ENCODE data around the gene CCDC197. TPM values are rescaled to one million over a fixed set of nuclear protein-coding genes. Genes with fewer than 3 reads are reported as not detected.

Gene CCDC197
- total RNA-seq, 1 experiment from 2014 or later: not detected

DNA sequence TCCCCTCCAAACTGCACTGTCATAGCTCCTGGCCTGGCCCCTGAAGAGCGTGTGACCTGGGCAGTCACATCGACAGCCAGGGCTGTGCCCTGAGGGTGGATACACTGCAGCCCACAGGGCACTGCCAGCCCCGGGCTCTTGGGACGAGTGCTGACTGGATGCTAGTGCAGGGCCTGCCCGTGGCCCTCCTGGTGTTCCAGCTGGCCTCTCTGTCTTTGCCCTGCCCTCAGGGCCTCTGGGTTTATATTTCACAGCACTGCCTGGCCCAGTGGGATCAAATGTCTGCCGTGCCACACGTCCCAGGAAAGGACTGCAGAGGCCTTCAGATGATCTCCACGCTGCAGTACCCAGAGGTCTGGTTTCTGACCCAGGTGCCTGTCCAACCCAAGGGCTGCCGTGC is 10.1 kb upstream of the CCDC197 start (continued):
- TF ChIP-seq IRF2 (CRISPR knock-in tag; IDR thresholded peaks at IDR 0.05; ENCODE audit: borderline replicate concordance, low read depth) (no peak), ZNF121 (CRISPR knock-in tag; IDR thresholded peaks at IDR 0.05) (no peak)

DNA sequence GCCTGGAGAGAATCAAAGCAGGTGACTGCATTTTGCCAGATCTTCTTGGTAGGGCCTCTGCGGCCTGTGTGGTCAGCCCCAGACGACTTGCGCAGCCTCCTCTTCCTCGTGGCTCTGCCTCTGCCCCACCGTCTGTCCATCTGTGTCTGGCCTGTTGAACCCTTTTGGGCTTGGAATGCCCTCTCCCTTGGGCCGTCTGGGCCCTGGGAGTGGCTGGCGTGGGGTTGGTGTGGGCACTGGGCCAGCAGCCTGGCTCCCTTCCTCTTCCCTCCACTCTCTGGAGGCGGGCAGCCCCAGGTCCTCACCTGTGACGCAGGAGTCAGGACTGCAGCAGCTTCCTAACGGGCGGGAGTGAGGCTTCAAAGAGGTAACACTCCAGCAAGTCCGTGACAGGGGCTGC is 9.7 kb upstream of the CCDC197 start:
- Mint-ChIP-seq H3K27ac (no peak overlapping the region), H3K27me3 (ENCODE audit: low read depth) (no peaks in the 10 kb centered on the region; the same call in 1 of the 2 replicates), H3K4me3 (no peak overlapping the region), H3K36me3 (no peaks in the 10 kb centered on the region), H3K9me3 (no peaks in the 10 kb centered on the region), H3K4me1 (peaks cover 17% of the 10 kb centered on the region)
- CTCF ChIA-PET: interaction anchor here (0.6 to 7.3 kb wide), 3 partner anchors 9 to 650 kb away, joined by 3 to 71 read pairs (median 3); no protein-coding TSS in a partner anchor
- POLR2A ChIA-PET: no interaction called here
- TF ChIP-seq ATF1 (CRISPR knock-in tag; IDR thresholded peaks at IDR 0.05) (no peak), TEAD1 (CRISPR knock-in tag; IDR thresholded peaks at IDR 0.05) (no peak), NFYB (CRISPR knock-in tag; conservative IDR thresholded peaks at IDR 0.05; ENCODE audit: low read depth) (no peak), ZNF232 (CRISPR knock-in tag; IDR thresholded peaks at IDR 0.05) (no peak), ETV6 (CRISPR knock-in tag; IDR thresholded peaks at IDR 0.05) (no peak)
- TF ChIP-seq, protein P1, sequence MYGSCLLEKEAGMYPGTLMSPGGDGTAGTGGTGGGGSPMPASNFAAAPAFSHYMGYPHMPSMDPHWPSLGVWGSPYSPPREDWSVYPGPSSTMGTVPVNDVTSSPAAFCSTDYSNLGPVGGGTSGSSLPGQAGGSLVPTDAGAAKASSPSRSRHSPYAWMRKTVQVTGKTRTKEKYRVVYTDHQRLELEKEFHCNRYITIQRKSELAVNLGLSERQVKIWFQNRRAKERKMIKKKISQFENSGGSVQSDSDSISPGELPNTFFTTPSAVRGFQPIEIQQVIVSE (CRISPR knock-in tag; IDR thresholded peaks at IDR 0.05; ENCODE audit: borderline replicate concordance): no peak
- TF ChIP-seq, protein P2, sequence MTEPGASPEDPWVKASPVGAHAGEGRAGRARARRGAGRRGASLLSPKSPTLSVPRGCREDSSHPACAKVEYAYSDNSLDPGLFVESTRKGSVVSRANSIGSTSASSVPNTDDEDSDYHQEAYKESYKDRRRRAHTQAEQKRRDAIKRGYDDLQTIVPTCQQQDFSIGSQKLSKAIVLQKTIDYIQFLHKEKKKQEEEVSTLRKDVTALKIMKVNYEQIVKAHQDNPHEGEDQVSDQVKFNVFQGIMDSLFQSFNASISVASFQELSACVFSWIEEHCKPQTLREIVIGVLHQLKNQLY (CRISPR knock-in tag; IDR thresholded peaks at IDR 0.05): no peak
- TF ChIP-seq, protein P3, sequence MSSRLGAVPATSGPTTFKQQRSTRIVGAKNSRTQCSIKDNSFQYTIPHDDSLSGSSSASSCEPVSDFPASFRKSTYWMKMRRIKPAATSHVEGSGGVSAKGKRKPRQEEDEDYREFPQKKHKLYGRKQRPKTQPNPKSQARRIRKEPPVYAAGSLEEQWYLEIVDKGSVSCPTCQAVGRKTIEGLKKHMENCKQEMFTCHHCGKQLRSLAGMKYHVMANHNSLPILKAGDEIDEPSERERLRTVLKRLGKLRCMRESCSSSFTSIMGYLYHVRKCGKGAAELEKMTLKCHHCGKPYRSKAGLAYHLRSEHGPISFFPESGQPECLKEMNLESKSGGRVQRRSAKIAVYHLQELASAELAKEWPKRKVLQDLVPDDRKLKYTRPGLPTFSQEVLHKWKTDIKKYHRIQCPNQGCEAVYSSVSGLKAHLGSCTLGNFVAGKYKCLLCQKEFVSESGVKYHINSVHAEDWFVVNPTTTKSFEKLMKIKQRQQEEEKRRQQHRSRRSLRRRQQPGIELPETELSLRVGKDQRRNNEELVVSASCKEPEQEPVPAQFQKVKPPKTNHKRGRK (CRISPR knock-in tag; IDR thresholded peaks at IDR 0.05; ENCODE audit: borderline replicate concordance): no peak
- TF ChIP-seq, protein P4, sequence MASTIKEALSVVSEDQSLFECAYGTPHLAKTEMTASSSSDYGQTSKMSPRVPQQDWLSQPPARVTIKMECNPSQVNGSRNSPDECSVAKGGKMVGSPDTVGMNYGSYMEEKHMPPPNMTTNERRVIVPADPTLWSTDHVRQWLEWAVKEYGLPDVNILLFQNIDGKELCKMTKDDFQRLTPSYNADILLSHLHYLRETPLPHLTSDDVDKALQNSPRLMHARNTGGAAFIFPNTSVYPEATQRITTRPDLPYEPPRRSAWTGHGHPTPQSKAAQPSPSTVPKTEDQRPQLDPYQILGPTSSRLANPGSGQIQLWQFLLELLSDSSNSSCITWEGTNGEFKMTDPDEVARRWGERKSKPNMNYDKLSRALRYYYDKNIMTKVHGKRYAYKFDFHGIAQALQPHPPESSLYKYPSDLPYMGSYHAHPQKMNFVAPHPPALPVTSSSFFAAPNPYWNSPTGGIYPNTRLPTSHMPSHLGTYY (CRISPR knock-in tag; IDR thresholded peaks at IDR 0.05): no peak
- TF ChIP-seq, protein P5, sequence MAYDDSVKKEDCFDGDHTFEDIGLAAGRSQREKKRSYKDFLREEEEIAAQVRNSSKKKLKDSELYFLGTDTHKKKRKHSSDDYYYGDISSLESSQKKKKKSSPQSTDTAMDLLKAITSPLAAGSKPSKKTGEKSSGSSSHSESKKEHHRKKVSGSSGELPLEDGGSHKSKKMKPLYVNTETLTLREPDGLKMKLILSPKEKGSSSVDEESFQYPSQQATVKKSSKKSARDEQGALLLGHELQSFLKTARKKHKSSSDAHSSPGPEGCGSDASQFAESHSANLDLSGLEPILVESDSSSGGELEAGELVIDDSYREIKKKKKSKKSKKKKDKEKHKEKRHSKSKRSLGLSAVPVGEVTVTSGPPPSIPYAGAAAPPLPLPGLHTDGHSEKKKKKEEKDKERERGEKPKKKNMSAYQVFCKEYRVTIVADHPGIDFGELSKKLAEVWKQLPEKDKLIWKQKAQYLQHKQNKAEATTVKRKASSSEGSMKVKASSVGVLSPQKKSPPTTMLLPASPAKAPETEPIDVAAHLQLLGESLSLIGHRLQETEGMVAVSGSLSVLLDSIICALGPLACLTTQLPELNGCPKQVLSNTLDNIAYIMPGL (CRISPR knock-in tag; IDR thresholded peaks at IDR 0.05): no peak
- ATAC-seq (no peak; the same call in 1 of the 2 replicates), DNase-seq (ENCODE audit: low spot score) (no peak)

DNA sequence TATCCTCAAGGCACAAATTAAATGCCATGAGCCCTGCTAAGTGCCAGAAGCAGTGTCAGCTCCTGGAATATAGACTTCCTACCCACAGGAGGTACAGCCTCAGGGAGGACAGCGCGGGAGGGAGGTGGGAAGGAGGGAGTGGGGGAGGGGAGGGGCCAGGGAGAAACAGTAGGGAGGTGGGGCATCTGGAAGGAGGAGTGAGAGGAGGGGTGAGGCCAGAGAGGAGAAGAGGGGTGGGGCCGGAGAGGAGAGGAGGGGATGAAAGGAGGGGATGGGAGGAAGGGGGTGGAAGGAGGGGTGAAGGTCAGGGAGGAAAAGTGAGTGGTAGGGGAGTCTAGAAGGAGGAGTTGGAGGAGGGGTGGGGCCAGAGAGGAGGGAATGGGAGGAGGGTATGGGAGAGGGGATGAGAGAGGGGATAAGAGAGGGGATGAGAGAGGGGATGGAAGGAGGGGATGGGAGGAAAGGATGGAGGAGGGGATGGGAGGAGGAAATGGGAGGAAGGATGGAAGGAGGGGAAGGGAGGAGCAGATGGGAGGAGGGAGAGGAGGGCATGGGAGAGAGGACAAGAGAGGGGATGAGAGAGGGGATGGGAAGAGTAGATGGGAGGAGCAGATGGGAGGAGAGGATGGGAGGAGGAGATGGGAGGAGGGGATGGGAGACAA is 9.2 kb upstream of the CCDC197 start:
- ChIA-PET CTCF (interaction anchor here (0.6 to 7.3 kb wide), 3 partner anchors 10 to 650 kb away, joined by 3 to 71 read pairs (median 3); no protein-coding TSS in a partner anchor), POLR2A (no interaction called here)
- ATAC-seq (no peak; the same call in 1 of the 2 replicates), DNase-seq (ENCODE audit: low spot score) (peak; percentile 20)
- Mint-ChIP-seq H3K36me3 (no peaks in the 10 kb centered on the region), H3K4me1 (peaks cover 17% of the 10 kb centered on the region), H3K27me3 (ENCODE audit: low read depth) (no peaks in the 10 kb centered on the region; the same call in 1 of the 2 replicates), H3K27ac (no peak overlapping the region), H3K4me3 (no peak overlapping the region), H3K9me3 (no peaks in the 10 kb centered on the region)
- TF ChIP-seq GABPB1 (CRISPR knock-in tag; IDR thresholded peaks at IDR 0.05): no peak
- 0 out of 2 replicates have a peak, but pooled peaks have one; percentile 42 for TF ChIP-seq ZNF263 (CRISPR knock-in tag; IDR thresholded peaks at IDR 0.05; ENCODE audit: low read depth)

Data from WTC11 (cell line).